Activated gamma-delta T cell treated with anti-CD3 and anti-CD28 coated beads, Interleukin-2, amount 50 U/mL, for 16 hours (primary cell): ENCODE measurements around the gene EME1.
"Not testable (repeated sequence)": the region's sequence is repeated elsewhere in the genome, so short reads cannot be mapped to it uniquely, and the experiment has no call there.

Source experiments
- DNase-seq: peaks from one replicate; pipeline ENCODE4 v3.0.0-alpha.2; 2020; ENCODE audit warnings: low read depth

EME1 gene

GRCh38 chr17:50393700-50394099 lies 20.7 kb downstream of the EME1 start:
- no peak for DNase-seq

- DNase-seq = no peak
Measured at GRCh38 chr17:50394711-50395110, 21.7 kb downstream of the EME1 start.

GRCh38 chr17:50396261-50397110 lies 23.5 kb downstream of the EME1 start:
- no peak for DNase-seq

- DNase-seq = peak; percentile 90
Measured at GRCh38 chr17:50397111-50397918, 24.3 kb downstream of the EME1 start, which contains the start of gene LRRC59. Gene LRRC59, minus strand, starts transcription at chr17:50397523. Its CDS starts 206 bp downstream, at chr17:50397317.

GRCh38 chr17:50397919-50398285 lies 24.9 kb downstream of the EME1 start:
- DNase-seq = no peak

GRCh38 chr17:50398672-50399071 lies 25.6 kb downstream of the EME1 start:
- not testable (repeated sequence) for DNase-seq

- DNase-seq = not testable (repeated sequence)
Measured at GRCh38 chr17:50399591-50399990, 26.6 kb downstream of the EME1 start.

GRCh38 chr17:50405351-50405750 lies 32.3 kb downstream of the EME1 start:
- not testable (repeated sequence) for DNase-seq

GRCh38 chr17:50406578-50406977 lies 33.5 kb downstream of the EME1 start:
- no peak for DNase-seq

- no peak for DNase-seq
Measured at GRCh38 chr17:50407921-50408320, 34.9 kb downstream of the EME1 start.

GRCh38 chr17:50412188-50412732 lies 39.2 kb downstream of the EME1 start:
- DNase-seq = no peak

- DNase-seq = no peak
Measured at GRCh38 chr17:50414808-50415207, 41.8 kb downstream of the EME1 start.

- DNase-seq = not testable (repeated sequence)
Measured at GRCh38 chr17:50419577-50419976, 46.5 kb downstream of the EME1 start.

GRCh38 chr17:50420419-50421112 lies 47.5 kb downstream of the EME1 start:
- no peak for DNase-seq

- no peak for DNase-seq
Measured at GRCh38 chr17:50421308-50422051, 48.5 kb downstream of the EME1 start.

- DNase-seq = no peak
Measured at GRCh38 chr17:50422738-50423137, 49.7 kb downstream of the EME1 start.

GRCh38 chr17:50423553-50424159 lies 50.6 kb downstream of the EME1 start:
- DNase-seq = no peak

- DNase-seq = no peak
Measured at GRCh38 chr17:50424246-50424995, 51.4 kb downstream of the EME1 start.

GRCh38 chr17:50424996-50425681 lies 52.1 kb downstream of the EME1 start:
- DNase-seq = no peak
